Transverse colon (tissue), 4 donors: Measurements from ENCODE around the gene CALCR. TPM values are rescaled to one million over a fixed set of nuclear protein-coding genes. Genes with fewer than 3 reads are reported as not detected.

Experiments
- DNase-seq: peaks from one replicate; pipeline ENCODE4 v3.0.0-alpha.2; 2019
- H3K27ac ChIP-seq, 4 donors: fragments of 200-600 bp; sonication (generic); 2 replicates each; pipeline ENCODE4 v1.5.1; 2016 to 2018; ENCODE audit warnings: inconsistent platforms in 4 of 4
- H3K27me3 ChIP-seq: fragments of 200-600 bp; sonication (generic); 2 replicates; pipeline ENCODE4 v1.5.1; 2017; ENCODE audit warnings: inconsistent platforms
- H3K36me3 ChIP-seq, 4 donors: fragments of 200-600 bp; sonication (generic); 2 replicates each; pipeline ENCODE4 v1.5.1; 2017 to 2019; ENCODE audit warnings: inconsistent platforms in 4 of 4
- H3K4me1 ChIP-seq, 4 donors: fragments of 200-600 bp; sonication (generic); 2 replicates each; pipeline ENCODE4 v1.5.1; 2017 to 2020; ENCODE audit warnings: inconsistent platforms in 4 of 4
- H3K4me3 ChIP-seq, 4 donors: fragments of 200-600 bp; sonication (generic); 1 replicate in 1 of 4; 2 replicates in 3 of 4; pipeline versions ENCODE4 v1.5.1 to v1.6.1; 2017 to 2019; ENCODE audit warnings: inconsistent platforms in 4 of 4
- H3K9me3 ChIP-seq, 2 donors: fragments of 200-600 bp; sonication (generic); 2 replicates each; pipeline ENCODE4 v1.5.1; 2017 to 2019; ENCODE audit warnings: inconsistent platforms in 2 of 2
- CTCF ChIP-seq, 5 experiments: fragments of 200-600 bp in 3 of 5; fragments of 450-650 bp in 2 of 5; sonication (generic) in 3 of 5; IDR thresholded peaks; 1 replicate in 2 of 5; 2 replicates in 3 of 5; pipeline ENCODE4 v1.5.1; 2016 to 2017; ENCODE audit warnings: antibody characterized with exemption in 5 of 5, inconsistent platforms in 3 of 5, mild to moderate bottlenecking in 2 of 5, moderate library complexity in 1 of 5
- EP300 ChIP-seq: sonication (generic); formaldehyde crosslinking; IDR thresholded peaks from one replicate; pipeline ENCODE4 v1.6.1; 2017; ENCODE audit warnings: antibody characterized with exemption, low read depth
- POLR2A ChIP-seq: fragments of 450-650 bp; IDR thresholded peaks from one replicate; pipeline ENCODE4 v1.6.1; 2016; ENCODE audit warnings: antibody characterized with exemption, mild to moderate bottlenecking, moderate library complexity
- POLR2AphosphoS5 ChIP-seq, 3 donors: sonication (generic); formaldehyde crosslinking; IDR thresholded peaks; one replicate each; pipeline ENCODE4 v1.6.1; 2016; ENCODE audit warnings: antibody characterized with exemption in 3 of 3
- WGBS, 2 donors: methylation state at CpG; one replicate each; pipeline ENCODE4 v1.1.5; 2018; ENCODE audit warnings: low coverage in 1 of 2; 5-methylcytosine and 5-hydroxymethylcytosine counted together
- in situ Hi-C, 4 donors: fragments of 200-750 bp; cut with MboI; loops; one replicate each; pipeline versions ENCODE4 v1.15.0 to v1.15.1; 2017; ENCODE audit warnings: low sequenced_read_pairs in 3 of 4, low pct_ligation_motif_present in 1 of 4, low pct_unique_long_range_greater_than_20kb in 1 of 4
- intact Hi-C: fragments of 100-400 bp; cut with DNase I; formaldehyde crosslinking; loops from one replicate; pipeline ENCODE4 v1.15.1; 2023; ENCODE audit warnings: low total_unique reads
- total RNA-seq, 4 donors: library from RNA; depleted of rRNA; stranded (reverse); fragments of >200 nt; gene quantifications; one replicate each; pipeline ENCODE4 v1.1.0, GENCODE V29; 2016

Gene CALCR
- total RNA-seq, 4 donors from 2014 or later, result not detected

- in situ Hi-C loops, result no loop called here
- no peak for DNase-seq
Observed at GRCh38 chr7:93538061-93538460, 36.5 kb downstream of the CALCR start.

GRCh38 chr7:93535616-93536015 is 38.9 kb downstream of the CALCR start:
- TF ChIP-seq POLR2A, result no peak
- TF ChIP-seq EP300, result no peak
- intact Hi-C loops, result no loop called here
- in situ Hi-C loops, result no loop called here
- no peak overlapping the region for H3K27ac ChIP-seq
- no peaks in the 10 kb centered on the region for H3K4me1 ChIP-seq
- H3K36me3 ChIP-seq, result no peaks in the 10 kb centered on the region
- no peak for DNase-seq
- no peaks in the 10 kb centered on the region for H3K9me3 ChIP-seq
- H3K4me3 ChIP-seq, result no peak overlapping the region
- H3K27me3 ChIP-seq, result no peaks in the 10 kb centered on the region

More at GRCh38 chr7:93538061-93538460, 36.5 kb downstream of the CALCR start:
- WGBS, 2 donors, result 40 to 59% methylated on average over 1 of the region's 1 CpG
- Histone ChIP-seq H3K27ac (no peak overlapping the region), H3K4me3 (no peak overlapping the region), H3K27me3 (no peaks in the 10 kb centered on the region), H3K4me1 (no peaks in the 10 kb centered on the region), H3K9me3 (no peaks in the 10 kb centered on the region), H3K36me3 (no peaks in the 10 kb centered on the region)
- no peak for TF ChIP-seq EP300
- TF ChIP-seq POLR2AphosphoS5 (IDR thresholded peaks at IDR 0.05), result no peak
- no peak for TF ChIP-seq CTCF (IDR thresholded peaks at IDR 0.05)
- no peak for TF ChIP-seq POLR2A
- intact Hi-C loops, result no loop called here

GRCh38 chr7:93530701-93531100 is 43.8 kb downstream of the CALCR start:
- H3K9me3 ChIP-seq, result no peaks in the 10 kb centered on the region
- no peak overlapping the region for H3K27ac ChIP-seq
- no peak for DNase-seq
- intact Hi-C loops, result no loop called here
- no peak overlapping the region for H3K4me3 ChIP-seq
- H3K27me3 ChIP-seq, result no peaks in the 10 kb centered on the region
- in situ Hi-C loops, result no loop called here
- H3K36me3 ChIP-seq, result no peaks in the 10 kb centered on the region
- TF ChIP-seq EP300 (no peak), CTCF (IDR thresholded peaks at IDR 0.05) (no peak)
- no peaks in the 10 kb centered on the region for H3K4me1 ChIP-seq

GRCh38 chr7:93516834-93517233 is 57.7 kb downstream of the CALCR start:
- no peaks in the 10 kb centered on the region for H3K4me1 ChIP-seq
- no peaks in the 10 kb centered on the region for H3K36me3 ChIP-seq
- intact Hi-C loops (no loop called here), in situ Hi-C loops (no loop called here)
- WGBS, 2 donors, result 79 to 91% methylated on average over 4 of the region's 4 CpGs
- DNase-seq, result no peak
- H3K4me3 ChIP-seq, result no peak overlapping the region
- H3K27me3 ChIP-seq, result no peaks in the 10 kb centered on the region
- H3K27ac ChIP-seq, result no peak overlapping the region
- TF ChIP-seq POLR2AphosphoS5 (IDR thresholded peaks at IDR 0.05) (no peak), EP300 (no peak), POLR2A (no peak), CTCF (IDR thresholded peaks at IDR 0.05) (no peak)
- H3K9me3 ChIP-seq, result no peaks in the 10 kb centered on the region

- intact Hi-C loops, result no loop called here
- Histone ChIP-seq H3K4me3 (no peak overlapping the region), H3K4me1 (no peaks in the 10 kb centered on the region), H3K27me3 (no peaks in the 10 kb centered on the region), H3K36me3 (no peaks in the 10 kb centered on the region), H3K9me3 (no peaks in the 10 kb centered on the region), H3K27ac (no peak overlapping the region)
- WGBS, 2 donors, result 53% methylated on average over 1 of the region's 1 CpG; no CpG with 5 or more reads in 1 of the 2 donors
- TF ChIP-seq POLR2AphosphoS5 (IDR thresholded peaks at IDR 0.05), result no peak
- TF ChIP-seq CTCF (IDR thresholded peaks at IDR 0.05), result no peak
- TF ChIP-seq POLR2A, result no peak
- TF ChIP-seq EP300, result no peak
- in situ Hi-C loops, result no loop called here
- no peak for DNase-seq
Observed at GRCh38 chr7:93515144-93515543, 59.4 kb downstream of the CALCR start.
